ENCODE measurements around the gene TRIM17. TPM values are rescaled to one million over a fixed set of nuclear protein-coding genes. Genes with fewer than 3 reads are reported as not detected.

TRIM17 gene
- total RNA-seq, 1 experiment from 2014 or later = 55.5 TPM

GRCh38 chr1:228381356-228381755, 35.3 kb downstream of the TRIM17 start:
- Histone ChIP-seq H3F3A (ENCODE audit: insufficient read depth, low read depth) (peaks cover 12% of the 10 kb centered on the region; the same call in 1 of the 2 replicates), H3K4me3 (no peak overlapping the region), H4K20me1 (ENCODE audit: insufficient read depth) (no peaks in the 10 kb centered on the region), H3K9me2 (ENCODE audit: insufficient read depth) (no peaks in the 10 kb centered on the region), H3K27ac (no peak overlapping the region), H3K79me2 (ENCODE audit: low read depth) (no peaks in the 10 kb centered on the region), H3K4me2 (no peak overlapping the region), H2AFZ (no peak overlapping the region), H3K27me3 (ENCODE audit: insufficient read depth, low read depth) (no peaks in the 10 kb centered on the region), H3K9me3 (ENCODE audit: insufficient read depth, low read depth) (no peaks in the 10 kb centered on the region), H3K4me1 (replicated peaks; ENCODE audit: insufficient read depth) (peaks cover 15% of the 10 kb centered on the region), H3K36me3 (ENCODE audit: low read depth) (no peaks in the 10 kb centered on the region)
- TF ChIP-seq, protein P1, sequence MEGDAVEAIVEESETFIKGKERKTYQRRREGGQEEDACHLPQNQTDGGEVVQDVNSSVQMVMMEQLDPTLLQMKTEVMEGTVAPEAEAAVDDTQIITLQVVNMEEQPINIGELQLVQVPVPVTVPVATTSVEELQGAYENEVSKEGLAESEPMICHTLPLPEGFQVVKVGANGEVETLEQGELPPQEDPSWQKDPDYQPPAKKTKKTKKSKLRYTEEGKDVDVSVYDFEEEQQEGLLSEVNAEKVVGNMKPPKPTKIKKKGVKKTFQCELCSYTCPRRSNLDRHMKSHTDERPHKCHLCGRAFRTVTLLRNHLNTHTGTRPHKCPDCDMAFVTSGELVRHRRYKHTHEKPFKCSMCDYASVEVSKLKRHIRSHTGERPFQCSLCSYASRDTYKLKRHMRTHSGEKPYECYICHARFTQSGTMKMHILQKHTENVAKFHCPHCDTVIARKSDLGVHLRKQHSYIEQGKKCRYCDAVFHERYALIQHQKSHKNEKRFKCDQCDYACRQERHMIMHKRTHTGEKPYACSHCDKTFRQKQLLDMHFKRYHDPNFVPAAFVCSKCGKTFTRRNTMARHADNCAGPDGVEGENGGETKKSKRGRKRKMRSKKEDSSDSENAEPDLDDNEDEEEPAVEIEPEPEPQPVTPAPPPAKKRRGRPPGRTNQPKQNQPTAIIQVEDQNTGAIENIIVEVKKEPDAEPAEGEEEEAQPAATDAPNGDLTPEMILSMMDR (conservative IDR thresholded peaks at IDR 0.05) = no peak
- no peak for TF ChIP-seq EZH2 (IDR thresholded peaks at IDR 0.05; ENCODE audit: low read depth)
- CTCF ChIA-PET = no interaction called here
- no peak for DNase-seq
- no TSS peak for BruUV-seq (replicated peaks)
- POLR2A ChIA-PET (ENCODE audit: unreplicated experiment) = no interaction called here
- intact Hi-C loops (cut with micrococcal nuclease; ENCODE audit: unreplicated experiment) = no loop called here

- H3K9me2 ChIP-seq (ENCODE audit: insufficient read depth) = no peaks in the 10 kb centered on the region
- BruUV-seq (replicated peaks) = no TSS peak
- peak overlapping the region; percentile 83 for H3K4me2 ChIP-seq
- POLR2A ChIA-PET (ENCODE audit: unreplicated experiment) = no interaction called here
- no peak overlapping the region for H3K27ac ChIP-seq
- H4K20me1 ChIP-seq (ENCODE audit: insufficient read depth) = no peaks in the 10 kb centered on the region
- TF ChIP-seq, protein P1 (conservative IDR thresholded peaks at IDR 0.05) = no peak
- no peak for DNase-seq
- no peaks in the 10 kb centered on the region for H3K36me3 ChIP-seq (ENCODE audit: low read depth)
- H3K9me3 ChIP-seq (ENCODE audit: insufficient read depth, low read depth) = no peaks in the 10 kb centered on the region
- peak overlapping the region; percentile 67 for H3K4me3 ChIP-seq
- H2AFZ ChIP-seq = no peak overlapping the region; the same call in 1 of the 2 replicates
- CTCF ChIA-PET = interaction anchor here (0.7 kb wide), 1 partner anchor 13 kb away, joined by 4 read pairs; no protein-coding TSS in a partner anchor
- H3K79me2 ChIP-seq (ENCODE audit: low read depth) = no peaks in the 10 kb centered on the region
- peaks cover 14% of the 10 kb centered on the region; the same call in 1 of the 2 replicates for H3F3A ChIP-seq (ENCODE audit: insufficient read depth, low read depth)
- peaks cover 15% of the 10 kb centered on the region for H3K4me1 ChIP-seq (replicated peaks; ENCODE audit: insufficient read depth)
- no peaks in the 10 kb centered on the region for H3K27me3 ChIP-seq (ENCODE audit: insufficient read depth, low read depth)
- intact Hi-C loops (cut with micrococcal nuclease; ENCODE audit: unreplicated experiment) = loop anchor here (2.0 to 10.0 kb wide), 6 partner anchors 27 to 615 kb away; partner anchors contain the start of gene TRIM11
Measured at GRCh38 chr1:228379666-228380065, 37.0 kb downstream of the TRIM17 start.

DNA sequence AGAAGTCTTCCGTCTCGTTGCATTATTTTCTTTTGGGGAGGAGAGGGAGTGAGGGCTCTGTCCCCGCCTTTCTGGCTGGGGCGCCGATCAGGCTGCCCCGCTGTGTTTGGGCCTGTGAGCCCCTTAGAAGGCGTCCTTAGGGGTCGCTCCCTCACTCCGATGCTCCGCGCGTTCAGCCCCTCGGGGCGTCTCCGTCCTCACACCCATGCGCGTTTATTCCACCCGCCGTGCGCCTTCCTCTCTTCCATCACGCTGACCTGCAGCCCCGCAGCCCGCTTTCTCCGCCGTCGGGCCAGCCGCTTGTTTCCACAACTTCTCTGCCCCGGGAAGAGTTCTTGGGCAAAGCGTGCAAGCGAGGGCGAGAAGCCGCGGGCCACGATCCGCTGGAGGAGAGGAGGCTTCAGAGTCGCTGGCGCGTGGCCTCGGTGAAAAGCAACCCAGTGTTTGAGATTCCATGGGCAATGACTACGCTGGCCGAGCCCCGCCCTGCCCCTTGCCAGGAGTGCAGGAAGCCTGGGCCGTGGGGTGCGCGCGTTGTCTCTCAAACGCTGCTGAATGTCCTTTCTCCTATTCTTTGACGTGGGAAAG, 37.7 kb downstream of the TRIM17 start:
- peak overlapping the region; percentile 83 for H3K4me2 ChIP-seq
- H3F3A ChIP-seq (ENCODE audit: insufficient read depth, low read depth) = peaks cover 14% of the 10 kb centered on the region; the same call in 1 of the 2 replicates
- ChIA-PET CTCF (interaction anchor here (0.7 kb wide), 1 partner anchor 14 kb away, joined by 4 read pairs; no protein-coding TSS in a partner anchor), POLR2A (ENCODE audit: unreplicated experiment) (no interaction called here)
- peak overlapping the region; percentile 97 for H2AFZ ChIP-seq
- H4K20me1 ChIP-seq (ENCODE audit: insufficient read depth) = no peaks in the 10 kb centered on the region
- H3K9me2 ChIP-seq (ENCODE audit: insufficient read depth) = no peaks in the 10 kb centered on the region
- no peak overlapping the region; the same call in 1 of the 2 replicates for H3K27ac ChIP-seq
- H3K4me3 ChIP-seq = peak overlapping the region; percentile 67
- peak; percentile 50 to 58 for DNase-seq
- H3K27me3 ChIP-seq (ENCODE audit: insufficient read depth, low read depth) = no peaks in the 10 kb centered on the region
- H3K36me3 ChIP-seq (ENCODE audit: low read depth) = no peaks in the 10 kb centered on the region
- H3K4me1 ChIP-seq (replicated peaks; ENCODE audit: insufficient read depth) = peaks cover 15% of the 10 kb centered on the region
- intact Hi-C loops (cut with micrococcal nuclease; ENCODE audit: unreplicated experiment) = loop anchor here (1.0 to 10.0 kb wide), 7 partner anchors 28 to 614 kb away; partner anchors contain the start of gene TRIM11
- TF ChIP-seq, protein P1 (conservative IDR thresholded peaks at IDR 0.05) = peak; percentile 39
- no peak for TF ChIP-seq EZH2 (IDR thresholded peaks at IDR 0.05; ENCODE audit: low read depth)
- no peaks in the 10 kb centered on the region for H3K9me3 ChIP-seq (ENCODE audit: insufficient read depth, low read depth)
- no peaks in the 10 kb centered on the region for H3K79me2 ChIP-seq (ENCODE audit: low read depth)
- BruUV-seq (replicated peaks) = TSS peak; percentile 71
